ENCODE measurements around the gene PRLH.

Gene PRLH

DNA sequence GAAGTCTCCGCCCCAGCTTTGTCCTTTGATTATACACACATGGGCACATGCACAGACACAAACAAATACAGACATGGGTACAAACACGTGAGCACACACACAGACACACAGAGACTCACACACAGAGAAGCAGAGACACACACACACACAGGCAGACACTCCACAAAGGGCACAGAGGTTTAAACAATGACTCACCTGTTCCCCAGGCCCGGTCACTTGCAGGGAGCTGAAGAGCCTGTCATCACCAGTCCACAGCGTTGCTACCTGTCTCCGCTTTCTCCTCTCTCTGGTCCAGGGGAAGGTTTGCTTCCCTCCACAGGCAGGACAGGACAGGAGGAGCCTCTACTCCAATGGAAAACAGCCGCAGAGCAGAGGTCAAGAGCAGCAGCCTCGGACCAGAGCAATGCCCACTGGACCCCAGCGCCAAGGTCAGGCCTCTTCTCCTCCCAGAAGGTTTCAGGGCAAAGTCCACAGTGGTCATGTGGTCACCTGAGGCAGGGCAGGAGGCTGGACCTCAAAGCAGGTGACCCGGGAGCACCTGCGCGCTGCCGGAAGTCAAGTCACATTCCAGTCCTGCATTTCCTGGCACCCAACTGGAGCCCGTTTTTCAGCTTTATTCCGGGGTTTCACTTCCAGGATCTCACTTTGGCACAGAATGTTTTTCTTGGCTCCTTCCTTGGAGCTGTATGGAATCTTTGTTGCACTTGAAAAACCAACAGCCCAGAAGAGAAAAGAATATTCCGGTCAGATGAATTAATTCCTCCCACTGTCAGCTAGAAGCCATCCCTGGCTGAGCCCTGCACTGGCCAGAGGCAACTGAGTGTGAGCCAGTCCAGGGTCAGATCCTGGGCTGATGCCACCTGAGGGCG, 24.1 kb downstream of the PRLH start, which contains the start of gene RAB17:
Gene RAB17 (minus strand): TSS at position 463 of the 869 bp plus-strand sequence. CDS start 4,580 bp downstream, outside the sequence.
- Histone ChIP-seq H3K4me3 (ENCODE audit: insufficient read depth, low read length, poor library complexity, severe bottlenecking) (no peak within 1 kb of the TSS), H3K9ac (ENCODE audit: low read length) (no peak within 1 kb of the TSS), H3K4me2 (ENCODE audit: low read depth, low read length, poor library complexity, severe bottlenecking) (no peak within 1 kb of the TSS), H3F3A (ENCODE audit: insufficient read depth) (no peaks in the 10 kb centered on the region), H3K79me2 (ENCODE audit: insufficient read depth, low read length) (no peaks in the 10 kb centered on the region), H3K36me3 (ENCODE audit: low read length) (no peaks in the 10 kb centered on the region), H3K27me3 (ENCODE audit: low read length) (no peaks in the 10 kb centered on the region), H2AFZ (ENCODE audit: low read depth, low read length, severe bottlenecking) (no peak within 1 kb of the TSS), H4K20me1 (ENCODE audit: low read depth, low read length) (no peaks in the 10 kb centered on the region), H3K27ac (ENCODE audit: low read depth, low read length) (no peak within 1 kb of the TSS), H3K9me3 (ENCODE audit: insufficient read depth, low read length) (no peaks in the 10 kb centered on the region), H3K9me2 (replicated peaks; ENCODE audit: insufficient read depth, low read length) (no peaks in the 10 kb centered on the region)
- TF ChIP-seq EZH2phosphoT487 (conservative IDR thresholded peaks at IDR 0.05; ENCODE audit: low read length), result no peak
- TF ChIP-seq, protein P1, sequence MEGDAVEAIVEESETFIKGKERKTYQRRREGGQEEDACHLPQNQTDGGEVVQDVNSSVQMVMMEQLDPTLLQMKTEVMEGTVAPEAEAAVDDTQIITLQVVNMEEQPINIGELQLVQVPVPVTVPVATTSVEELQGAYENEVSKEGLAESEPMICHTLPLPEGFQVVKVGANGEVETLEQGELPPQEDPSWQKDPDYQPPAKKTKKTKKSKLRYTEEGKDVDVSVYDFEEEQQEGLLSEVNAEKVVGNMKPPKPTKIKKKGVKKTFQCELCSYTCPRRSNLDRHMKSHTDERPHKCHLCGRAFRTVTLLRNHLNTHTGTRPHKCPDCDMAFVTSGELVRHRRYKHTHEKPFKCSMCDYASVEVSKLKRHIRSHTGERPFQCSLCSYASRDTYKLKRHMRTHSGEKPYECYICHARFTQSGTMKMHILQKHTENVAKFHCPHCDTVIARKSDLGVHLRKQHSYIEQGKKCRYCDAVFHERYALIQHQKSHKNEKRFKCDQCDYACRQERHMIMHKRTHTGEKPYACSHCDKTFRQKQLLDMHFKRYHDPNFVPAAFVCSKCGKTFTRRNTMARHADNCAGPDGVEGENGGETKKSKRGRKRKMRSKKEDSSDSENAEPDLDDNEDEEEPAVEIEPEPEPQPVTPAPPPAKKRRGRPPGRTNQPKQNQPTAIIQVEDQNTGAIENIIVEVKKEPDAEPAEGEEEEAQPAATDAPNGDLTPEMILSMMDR (IDR thresholded peaks at IDR 0.05; ENCODE audit: insufficient read depth, low read length, poor library complexity, severe bottlenecking), result no peak

DNA sequence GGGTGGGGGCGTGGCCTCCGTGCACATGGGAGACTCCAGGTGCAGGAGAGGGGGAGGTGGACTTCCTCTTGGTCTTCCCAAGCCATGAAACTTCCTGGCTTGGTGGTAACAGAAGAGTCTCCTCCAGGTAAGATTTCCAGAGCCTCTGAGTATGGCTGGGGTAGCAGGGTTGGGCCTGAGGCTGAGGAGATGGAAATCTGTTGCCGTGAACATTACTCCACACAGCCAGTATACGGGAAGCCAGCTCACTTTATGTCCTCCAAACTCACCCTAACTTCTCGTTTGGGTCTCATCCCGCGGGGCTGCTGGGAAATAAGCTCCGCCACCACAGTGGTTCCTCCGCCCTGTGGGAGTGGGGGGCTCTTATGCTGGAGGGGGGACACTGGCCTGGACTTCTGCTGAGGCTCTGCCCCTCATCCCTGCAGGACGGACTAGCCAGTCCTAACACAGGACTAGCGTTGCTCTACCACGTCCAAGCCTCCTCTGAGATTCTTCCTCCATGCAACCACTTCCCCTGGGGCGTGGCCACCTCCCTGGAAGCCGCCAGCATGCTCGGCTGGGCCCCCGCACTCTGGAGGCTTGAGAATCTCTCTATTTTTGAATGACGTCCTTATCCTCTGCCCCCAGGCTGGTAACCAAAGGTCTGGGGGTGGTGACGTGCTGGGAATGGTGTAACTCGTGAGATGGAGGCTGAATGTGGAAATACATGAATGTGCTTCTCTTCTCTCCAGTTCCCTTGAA, 24.9 kb downstream of the PRLH start:
- no peak overlapping the region for H3K9ac ChIP-seq (ENCODE audit: low read length)
- no peaks in the 10 kb centered on the region for H4K20me1 ChIP-seq (ENCODE audit: low read depth, low read length)
- no peak overlapping the region for H2AFZ ChIP-seq (ENCODE audit: low read depth, low read length, severe bottlenecking)
- no peaks in the 10 kb centered on the region for H3K36me3 ChIP-seq (ENCODE audit: low read length)
- no peak overlapping the region for H3K27ac ChIP-seq (ENCODE audit: low read depth, low read length)
- no peaks in the 10 kb centered on the region for H3K27me3 ChIP-seq (ENCODE audit: low read length)
- H3K4me2 ChIP-seq (ENCODE audit: low read depth, low read length, poor library complexity, severe bottlenecking), result no peak overlapping the region
- H3K9me2 ChIP-seq (replicated peaks; ENCODE audit: insufficient read depth, low read length), result no peaks in the 10 kb centered on the region
- no peaks in the 10 kb centered on the region for H3K9me3 ChIP-seq (ENCODE audit: insufficient read depth, low read length)
- H3F3A ChIP-seq (ENCODE audit: insufficient read depth), result no peaks in the 10 kb centered on the region
- H3K79me2 ChIP-seq (ENCODE audit: insufficient read depth, low read length), result no peaks in the 10 kb centered on the region
- no peak overlapping the region for H3K4me3 ChIP-seq (ENCODE audit: insufficient read depth, low read length, poor library complexity, severe bottlenecking)
- TF ChIP-seq, protein P1 (IDR thresholded peaks at IDR 0.05; ENCODE audit: insufficient read depth, low read length, poor library complexity, severe bottlenecking), result no peak
- TF ChIP-seq EZH2phosphoT487 (conservative IDR thresholded peaks at IDR 0.05; ENCODE audit: low read length), result no peak

DNA sequence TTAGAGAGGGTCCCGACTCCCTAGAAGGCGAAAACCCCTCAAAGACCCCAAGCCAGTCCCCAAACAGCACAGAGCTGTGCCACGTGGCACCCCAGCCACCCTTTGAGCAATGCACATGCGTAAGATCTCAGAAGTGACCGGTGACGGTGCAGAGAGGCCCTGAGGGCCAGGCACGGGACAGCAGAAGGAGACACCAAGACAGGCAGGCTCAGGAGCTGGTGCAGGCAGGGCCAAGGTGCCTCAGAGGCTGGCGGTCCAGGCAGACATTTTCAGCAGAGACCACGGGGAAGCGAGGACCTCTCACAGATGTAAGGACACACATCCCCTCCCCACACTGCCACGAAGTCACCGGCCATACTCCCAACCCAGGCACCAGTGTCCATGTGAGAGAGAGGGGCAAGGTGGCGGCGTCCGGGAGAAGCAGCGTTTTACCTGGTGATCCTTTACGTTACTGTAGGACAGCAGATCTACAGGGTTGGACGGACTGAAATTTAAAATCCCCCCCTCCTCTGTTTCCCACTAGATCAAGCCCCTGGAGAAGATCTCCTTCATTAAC, 26.1 kb downstream of the PRLH start:
- Histone ChIP-seq H3K36me3 (ENCODE audit: low read length) (no peaks in the 10 kb centered on the region), H2AFZ (ENCODE audit: low read depth, low read length, severe bottlenecking) (no peak overlapping the region), H3K9ac (ENCODE audit: low read length) (no peak overlapping the region), H4K20me1 (ENCODE audit: low read depth, low read length) (no peaks in the 10 kb centered on the region), H3K27ac (ENCODE audit: low read depth, low read length) (no peak overlapping the region), H3K9me2 (replicated peaks; ENCODE audit: insufficient read depth, low read length) (no peaks in the 10 kb centered on the region), H3F3A (ENCODE audit: insufficient read depth) (no peaks in the 10 kb centered on the region), H3K9me3 (ENCODE audit: insufficient read depth, low read length) (no peaks in the 10 kb centered on the region), H3K4me2 (ENCODE audit: low read depth, low read length, poor library complexity, severe bottlenecking) (no peak overlapping the region), H3K4me3 (ENCODE audit: insufficient read depth, low read length, poor library complexity, severe bottlenecking) (no peak overlapping the region), H3K27me3 (ENCODE audit: low read length) (no peaks in the 10 kb centered on the region), H3K79me2 (ENCODE audit: insufficient read depth, low read length) (no peaks in the 10 kb centered on the region)
- no peak for TF ChIP-seq EZH2phosphoT487 (conservative IDR thresholded peaks at IDR 0.05; ENCODE audit: low read length)
- TF ChIP-seq, protein P1 (IDR thresholded peaks at IDR 0.05; ENCODE audit: insufficient read depth, low read length, poor library complexity, severe bottlenecking), result no peak

All from SU-DHL-6 (cell line).